OCI-LY1 (cell line): ENCODE measurements around the gene ACSL4.
"Not testable (repeated sequence)": the region's sequence is repeated elsewhere in the genome, so short reads cannot be mapped to it uniquely, and the experiment has no call there.

ENCODE experiments used
- H2AFZ ChIP-seq: fragments of 200-600 bp; sonication (generic), shearing (Covaris generic); 2 replicates; pipeline ENCODE4 v1.6.0; 2014; ENCODE audit warnings: antibody characterized with exemption, mild to moderate bottlenecking, low read length
- H3F3A ChIP-seq: fragments of 200-600 bp; sonication (generic), shearing (Covaris generic); 2 replicates; pipeline ENCODE4 v1.6.0; 2014; ENCODE audit warnings: mild to moderate bottlenecking, antibody characterized with exemption, low read length, moderate library complexity; ENCODE audit not compliant: insufficient read depth
- H3K27ac ChIP-seq: fragments of 200-600 bp; sonication (generic); 2 replicates; pipeline ENCODE4 v1.5.1; 2014; ENCODE audit warnings: low read length, mixed run types, mild to moderate bottlenecking, low read depth; ENCODE audit not compliant: poor library complexity, severe bottlenecking
- H3K27me3 ChIP-seq: fragments of 200-600 bp; sonication (generic); 2 replicates; pipeline ENCODE4 v1.6.0; 2014; ENCODE audit warnings: antibody characterized with exemption, mild to moderate bottlenecking, low read length, moderate library complexity; ENCODE audit not compliant: insufficient read depth
- H3K36me3 ChIP-seq: fragments of 200-600 bp; sonication (generic); 2 replicates; pipeline ENCODE4 v1.6.1; 2014; ENCODE audit warnings: mild to moderate bottlenecking, antibody characterized with exemption, low read length, moderate library complexity, mixed read lengths; ENCODE audit not compliant: insufficient read depth
- H3K4me1 ChIP-seq: fragments of 200-600 bp; sonication (generic); 2 replicates; pipeline ENCODE4 v1.5.1; 2014; ENCODE audit warnings: mild to moderate bottlenecking, low read length, moderate library complexity; ENCODE audit not compliant: insufficient read depth, severe bottlenecking
- H3K4me2 ChIP-seq: fragments of 200-600 bp; sonication (generic), shearing (Covaris generic); 2 replicates; pipeline ENCODE4 v1.6.1; 2014; ENCODE audit warnings: low read length
- H3K4me3 ChIP-seq: fragments of 200-600 bp; sonication (generic); 2 replicates; pipeline ENCODE4 v1.5.1; 2014; ENCODE audit warnings: low read length, low read depth, mild to moderate bottlenecking, mixed read lengths; ENCODE audit not compliant: poor library complexity, severe bottlenecking
- H3K79me2 ChIP-seq: fragments of 200-600 bp; shearing (Covaris generic); 2 replicates; pipeline ENCODE4 v1.6.1; 2016; ENCODE audit warnings: mixed run types, low read length, mixed read lengths; ENCODE audit not compliant: insufficient read depth
- H3K9ac ChIP-seq: fragments of 200-600 bp; sonication (generic), shearing (Covaris generic); 2 replicates; pipeline ENCODE4 v1.6.1; 2014; ENCODE audit warnings: mild to moderate bottlenecking, low read length, mixed read lengths
- H3K9me2 ChIP-seq: fragments of 200-600 bp; sonication (generic), shearing (Covaris generic); 2 replicates; pipeline ENCODE4 v1.6.1; 2014; ENCODE audit warnings: low read depth, mild to moderate bottlenecking, low read length, mixed read lengths
- H3K9me3 ChIP-seq: fragments of 200-600 bp; shearing (Covaris generic); 2 replicates; pipeline ENCODE4 v1.6.1; 2014; ENCODE audit warnings: low read length, mixed read lengths
- H4K20me1 ChIP-seq: fragments of 200-600 bp; sonication (generic), shearing (Covaris generic); 2 replicates; pipeline ENCODE4 v1.6.0; 2016; ENCODE audit warnings: mild to moderate bottlenecking, low read length; ENCODE audit not compliant: insufficient read depth
- CTCF ChIP-seq: fragments of 200-600 bp; sonication (generic), shearing (Covaris generic); IDR thresholded peaks from 2 replicates; pipeline ENCODE4 v1.5.1; 2017; ENCODE audit warnings: mild to moderate bottlenecking, antibody characterized with exemption, low read length, moderate library complexity, mixed read lengths
- EZH2 ChIP-seq: fragments of 200-600 bp; sonication (generic), shearing (Covaris generic); IDR thresholded peaks from 2 replicates; pipeline ENCODE4 v1.8.0; 2017; ENCODE audit warnings: borderline replicate concordance, mixed run types, mild to moderate bottlenecking, antibody characterized with exemption, low read length, moderate library complexity, mixed read lengths

ACSL4 gene

GRCh38 chrX:109728173-109728535, 4.9 kb downstream of the ACSL4 start:
- peaks cover 23% of the 10 kb centered on the region for H3K4me1 ChIP-seq
- TF ChIP-seq EZH2 (no peak), CTCF (no peak)
- peaks cover 58% of the 10 kb centered on the region for H3K79me2 ChIP-seq
- no peaks in the 10 kb centered on the region for H3K9me3 ChIP-seq
- H4K20me1 ChIP-seq = no peaks in the 10 kb centered on the region
- H3F3A ChIP-seq = no peaks in the 10 kb centered on the region
- no peaks in the 10 kb centered on the region for H3K27me3 ChIP-seq
- H3K4me3 ChIP-seq = no peak overlapping the region
- no peaks in the 10 kb centered on the region for H3K9me2 ChIP-seq
- H3K4me2 ChIP-seq = no peak overlapping the region
- peaks cover 14% of the 10 kb centered on the region for H3K36me3 ChIP-seq
- H3K27ac ChIP-seq = no peak overlapping the region
- H3K9ac ChIP-seq = no peak overlapping the region
- H2AFZ ChIP-seq = no peak overlapping the region

- H3K4me2 ChIP-seq, H3K9me3 ChIP-seq, H3K27me3 ChIP-seq, H3F3A ChIP-seq, H3K9ac ChIP-seq, H3K36me3 ChIP-seq, H4K20me1 ChIP-seq, H2AFZ ChIP-seq, H3K4me3 ChIP-seq, H3K9me2 ChIP-seq, H3K27ac ChIP-seq: not testable (repeated sequence)
- Histone ChIP-seq H3K79me2 (peaks cover 31% of the 10 kb centered on the region), H3K4me1 (peaks cover 12% of the 10 kb centered on the region)
These were observed 8.1 kb downstream of the ACSL4 start for GRCh38 chrX:109724971-109725370.

- no peaks in the 10 kb centered on the region for H4K20me1 ChIP-seq
- H3K4me2 ChIP-seq = no peak overlapping the region
- H3K36me3 ChIP-seq = no peaks in the 10 kb centered on the region
- no peaks in the 10 kb centered on the region for H3K27me3 ChIP-seq
- H3K4me3 ChIP-seq = no peak overlapping the region
- no peaks in the 10 kb centered on the region for H3K9me3 ChIP-seq
- H3K79me2 ChIP-seq = 0 out of 2 replicates have a peak, but pooled peaks cover 7% of the 10 kb centered on the region
- H3K9ac ChIP-seq = no peak overlapping the region
- no peak overlapping the region for H2AFZ ChIP-seq
- no peak for TF ChIP-seq EZH2
- no peak for TF ChIP-seq CTCF
- H3K9me2 ChIP-seq = no peaks in the 10 kb centered on the region
- H3K27ac ChIP-seq = no peak overlapping the region
- no peaks in the 10 kb centered on the region for H3F3A ChIP-seq
- no peaks in the 10 kb centered on the region for H3K4me1 ChIP-seq
These were observed 12.1 kb downstream of the ACSL4 start for GRCh38 chrX:109720947-109721346.

GRCh38 chrX:109719264-109719663, 13.8 kb downstream of the ACSL4 start:
- H3K79me2 ChIP-seq = 0 out of 2 replicates have a peak, but pooled peaks cover 7% of the 10 kb centered on the region

More at GRCh38 chrX:109719264-109719663, 13.8 kb downstream of the ACSL4 start:
- H3F3A ChIP-seq = no peaks in the 10 kb centered on the region
- H4K20me1 ChIP-seq = no peaks in the 10 kb centered on the region
- H3K4me1 ChIP-seq = no peaks in the 10 kb centered on the region
- H3K9me3 ChIP-seq = no peaks in the 10 kb centered on the region
- H3K27me3 ChIP-seq = no peaks in the 10 kb centered on the region
- H3K27ac ChIP-seq = no peak overlapping the region
- H3K9ac ChIP-seq = no peak overlapping the region
- H3K9me2 ChIP-seq = no peaks in the 10 kb centered on the region
- H3K4me2 ChIP-seq = no peak overlapping the region
- no peak overlapping the region for H2AFZ ChIP-seq
- no peak overlapping the region for H3K4me3 ChIP-seq
- H3K36me3 ChIP-seq = no peaks in the 10 kb centered on the region
- no peak for TF ChIP-seq EZH2
- no peak for TF ChIP-seq CTCF
